HL-60/S4 treated with retinoic acid at 250 ng/mL for 4 days and 3 days (cell line): Measurements from ENCODE around the gene POLG.

Experiments
- in situ Hi-C: fragments of 300-500 bp; cut with MboI; formaldehyde crosslinking; loops from 2 replicates; pipeline ENCODE4 v1.7.0; 2022; ENCODE audit warnings: low sequenced_read_pairs

POLG gene

DNA sequence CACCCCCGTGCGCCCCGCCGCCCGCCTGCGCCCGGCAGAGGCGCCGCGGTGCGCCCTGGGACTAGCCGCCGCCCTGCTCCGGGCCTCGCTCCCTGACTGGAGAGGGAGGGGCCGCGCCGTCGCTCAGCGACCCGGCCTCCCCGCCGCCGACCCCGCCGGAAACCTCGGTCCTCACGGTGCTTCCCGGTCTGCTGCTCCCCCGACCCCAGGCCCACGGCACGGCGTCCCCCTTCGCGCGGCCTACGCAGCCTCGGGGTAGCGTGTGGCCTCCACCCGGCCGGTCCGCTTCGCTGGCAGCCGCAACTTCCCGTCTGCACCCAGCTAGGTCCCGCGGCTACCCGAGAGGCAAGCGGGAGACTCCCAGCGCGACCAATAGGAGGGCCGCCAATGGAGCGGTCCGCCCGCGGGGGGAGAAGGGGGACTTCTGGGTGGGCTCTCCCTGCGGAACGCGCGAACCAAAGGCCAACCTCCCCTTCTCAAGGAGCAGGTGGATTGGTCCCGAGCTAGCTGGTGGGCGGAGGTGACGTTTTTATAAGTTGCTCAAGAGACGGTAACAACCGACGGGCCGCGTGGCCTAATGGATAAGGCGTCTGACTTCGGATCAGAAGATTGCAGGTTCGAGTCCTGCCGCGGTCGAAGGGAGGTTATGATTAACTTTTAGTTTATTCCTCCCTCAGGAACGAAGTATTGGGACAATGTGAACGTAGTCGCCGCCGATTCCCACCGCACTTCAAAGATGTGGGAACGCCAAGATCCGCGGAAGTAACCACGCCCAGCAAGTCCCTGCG is at the start of gene POLG:
Gene POLG, minus strand, starts transcription at position 315 of the 788 bp plus-strand sequence. CDS start 1,070 bp downstream, outside the sequence.
- in situ Hi-C loops = no loop called here

DNA sequence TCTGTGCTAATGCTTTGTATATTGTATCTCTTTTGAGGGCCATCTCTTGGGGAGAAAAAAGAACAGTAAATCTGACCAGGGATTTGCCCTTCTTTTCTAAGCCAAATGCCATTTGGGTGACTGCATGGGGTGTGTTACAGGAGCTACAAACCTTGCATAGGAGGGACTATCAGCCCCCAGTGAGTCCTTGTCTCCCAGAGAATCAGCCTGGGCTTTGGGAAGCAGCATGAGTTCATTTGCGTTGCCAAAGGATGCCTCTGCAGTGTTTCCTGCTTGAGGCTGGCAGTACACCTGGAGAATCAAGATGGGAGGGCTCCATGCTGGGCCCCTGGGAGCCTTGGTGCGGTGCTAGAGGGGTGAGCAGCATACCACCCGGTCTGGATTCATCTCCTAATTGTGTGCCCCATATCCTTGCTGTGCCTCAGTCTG is 49.6 kb upstream of the POLG start:
- in situ Hi-C loops = no loop called here

DNA sequence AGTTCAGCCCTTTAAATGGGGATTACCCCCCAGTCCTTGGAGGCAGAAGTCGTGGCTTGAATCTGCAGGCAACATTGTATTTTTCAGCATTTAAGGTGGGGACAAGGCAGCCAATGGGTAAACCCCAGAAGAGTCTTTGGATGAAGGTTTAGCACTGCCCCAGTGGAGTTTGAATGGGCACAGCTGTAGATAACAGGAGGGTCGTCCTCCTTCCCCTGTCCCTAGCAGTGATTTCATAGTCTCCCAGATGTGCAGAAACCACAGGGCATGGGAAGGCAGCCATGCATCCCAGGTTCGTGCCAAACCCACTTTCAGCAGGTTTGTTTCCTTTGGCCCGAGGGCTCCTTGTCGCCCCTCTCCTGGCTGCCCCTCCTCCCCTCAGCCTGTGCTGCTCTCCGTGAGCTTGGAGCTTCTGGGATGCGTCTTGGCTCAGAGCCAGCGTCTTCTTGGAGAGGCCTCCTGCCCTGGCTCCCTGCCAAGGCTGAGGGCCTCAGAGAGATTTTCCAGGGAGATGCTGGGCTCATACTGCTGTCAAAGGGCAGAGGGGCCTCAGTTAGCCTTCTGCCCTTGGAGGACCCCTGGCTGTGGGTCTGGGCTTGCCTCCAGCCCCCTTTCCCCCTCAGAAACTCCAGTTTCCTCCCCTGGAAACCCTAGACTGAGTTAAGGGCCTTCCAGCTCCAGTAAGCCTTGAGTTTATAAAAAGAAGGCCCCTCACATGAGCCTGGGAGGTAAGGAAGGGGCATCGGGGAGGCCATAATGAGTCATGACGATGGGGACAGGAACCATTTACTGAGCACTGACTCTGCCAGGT is 48.9 kb upstream of the POLG start:
- in situ Hi-C loops = no loop called here

DNA sequence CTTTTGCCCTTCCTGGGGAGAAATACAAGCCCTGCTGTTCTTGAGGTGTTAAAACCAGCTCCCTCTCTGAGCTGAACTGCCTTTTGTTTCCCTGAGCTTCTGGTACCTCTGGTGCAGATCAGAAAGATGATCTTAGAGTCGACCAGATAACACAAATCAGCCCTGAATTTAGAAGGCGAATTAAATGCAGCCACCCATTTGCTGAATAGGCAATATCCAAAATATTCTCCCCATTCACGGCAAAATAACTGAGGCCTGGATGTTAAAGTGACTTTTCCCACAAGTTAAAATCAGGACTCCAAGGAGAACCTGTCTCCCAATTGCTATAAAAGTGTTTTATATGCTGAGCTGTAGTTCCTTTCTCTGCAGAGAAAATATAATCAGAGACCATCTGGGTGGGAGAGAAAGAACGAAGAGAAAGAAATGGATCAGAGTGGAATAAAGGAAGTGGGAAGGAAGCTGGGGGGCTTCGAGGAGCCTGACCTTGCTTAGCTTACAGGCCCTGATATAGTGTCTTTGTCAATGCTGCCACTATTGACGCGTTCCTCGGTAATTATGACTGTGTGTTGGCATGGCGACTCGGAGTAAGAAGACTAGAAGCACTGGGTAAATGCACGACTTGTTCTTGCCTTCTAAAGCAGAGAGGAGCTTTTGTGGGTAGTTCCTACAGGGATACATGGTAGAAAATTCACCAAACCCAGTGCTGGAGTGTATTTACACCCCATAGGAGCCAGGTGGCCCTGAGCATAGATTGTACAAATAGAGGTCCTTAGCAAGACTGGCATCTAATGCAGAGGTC is 47.5 kb upstream of the POLG start:
- in situ Hi-C loops = no loop called here

DNA sequence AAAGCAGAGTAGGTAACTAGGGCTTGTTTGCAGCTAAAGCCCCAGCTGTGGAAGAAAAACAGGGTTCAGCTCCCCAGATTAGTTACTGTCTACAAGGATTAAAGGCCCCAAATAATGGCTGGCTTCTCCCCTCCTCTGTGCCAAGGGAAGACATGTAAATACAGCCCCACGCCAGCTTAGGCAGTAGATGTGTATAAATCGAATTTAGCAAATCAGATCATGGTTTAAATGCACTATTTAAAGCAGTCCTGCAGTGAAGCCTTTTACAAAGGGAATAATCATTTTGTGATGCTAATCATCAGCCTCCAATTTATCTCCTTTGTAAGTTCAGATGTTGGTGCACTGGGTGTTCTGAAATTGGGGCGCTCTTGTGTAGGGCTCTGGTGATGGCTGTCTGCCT is 46.7 kb upstream of the POLG start:
- in situ Hi-C loops = no loop called here

DNA sequence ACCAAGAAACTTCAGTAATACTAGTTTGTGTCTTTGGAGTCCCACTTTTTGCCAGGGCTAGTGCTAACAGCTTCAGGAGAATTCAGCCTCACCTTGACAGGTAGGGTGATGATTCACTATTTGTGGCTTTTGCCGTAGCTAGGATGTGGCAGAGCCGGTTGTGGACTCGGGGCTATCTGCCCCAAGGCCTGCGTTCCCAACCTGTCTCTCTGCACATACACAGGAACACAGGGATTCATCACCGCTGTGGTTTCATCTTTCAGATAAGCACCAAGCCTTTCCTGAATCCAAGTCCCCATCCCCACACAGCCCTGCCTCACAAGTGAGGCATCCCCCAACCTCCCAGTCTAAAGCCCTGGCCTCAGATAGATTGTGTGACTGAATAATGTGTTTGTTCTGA is 45.2 kb upstream of the POLG start:
- in situ Hi-C loops = no loop called here

DNA sequence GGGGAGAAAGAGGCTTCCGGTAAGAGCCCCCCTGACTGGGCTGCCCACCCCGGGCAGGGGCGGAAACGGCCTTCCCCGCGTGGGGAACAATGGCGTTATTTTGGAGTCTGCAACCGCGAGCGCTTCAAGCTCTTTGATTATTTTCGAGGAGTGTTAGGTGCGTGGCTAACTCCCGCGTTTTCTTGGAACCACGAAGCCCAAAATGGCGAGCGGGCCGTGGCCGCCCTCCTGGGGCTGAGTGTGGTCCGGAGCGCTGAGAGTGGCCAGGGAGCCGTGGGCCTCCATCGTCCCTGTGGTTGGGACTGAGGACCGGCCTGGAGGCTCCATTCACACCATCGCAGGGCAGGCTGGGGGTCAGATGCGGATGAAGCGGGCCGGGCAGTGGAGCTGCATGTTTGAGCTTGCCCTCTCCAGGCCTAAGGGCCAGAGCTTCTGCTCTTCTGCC is 44.6 kb upstream of the POLG start:
- in situ Hi-C loops = no loop called here

DNA sequence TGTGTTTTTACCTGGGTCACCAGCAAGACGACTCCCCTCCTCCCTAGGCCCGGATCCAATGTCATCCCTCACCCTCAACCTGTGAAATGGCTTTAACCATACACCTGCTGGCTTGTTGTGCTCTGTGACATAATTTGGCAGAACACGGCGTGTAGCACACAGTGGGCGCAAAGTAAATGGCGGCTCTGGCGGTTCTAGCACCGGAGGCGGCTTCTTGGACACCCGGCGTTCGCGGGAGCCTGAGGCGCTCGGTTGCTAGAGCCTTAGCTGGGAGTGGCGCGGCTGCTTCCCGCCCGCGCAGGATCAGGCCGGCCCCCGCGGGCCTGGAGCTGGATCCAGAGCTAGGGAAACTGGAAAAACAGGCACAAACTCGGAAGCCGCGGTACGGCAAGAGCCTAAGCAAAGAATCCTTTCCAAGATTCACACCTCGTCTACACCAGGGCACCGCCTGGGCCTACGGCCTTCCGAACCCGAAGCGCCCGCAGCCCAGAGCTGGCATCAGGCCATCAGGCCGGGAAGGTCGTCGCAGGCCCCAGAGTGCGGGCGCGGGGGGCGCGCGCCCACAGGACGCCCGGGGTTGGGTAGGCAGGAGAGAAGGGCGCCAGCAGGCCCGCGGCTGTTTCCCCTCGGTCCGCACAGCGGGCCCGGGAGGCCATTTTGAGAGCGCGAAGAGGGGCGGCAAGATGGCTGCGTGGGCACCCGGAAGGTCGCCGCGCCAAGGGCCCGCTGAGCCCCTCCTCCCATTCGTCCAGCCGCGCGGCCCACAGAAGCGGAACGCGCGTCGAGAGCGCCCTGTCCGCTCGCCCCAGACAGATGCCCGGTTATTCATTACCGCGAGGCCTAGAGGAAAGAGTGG is 43.9 kb upstream of the POLG start:
- in situ Hi-C loops = no loop called here

DNA sequence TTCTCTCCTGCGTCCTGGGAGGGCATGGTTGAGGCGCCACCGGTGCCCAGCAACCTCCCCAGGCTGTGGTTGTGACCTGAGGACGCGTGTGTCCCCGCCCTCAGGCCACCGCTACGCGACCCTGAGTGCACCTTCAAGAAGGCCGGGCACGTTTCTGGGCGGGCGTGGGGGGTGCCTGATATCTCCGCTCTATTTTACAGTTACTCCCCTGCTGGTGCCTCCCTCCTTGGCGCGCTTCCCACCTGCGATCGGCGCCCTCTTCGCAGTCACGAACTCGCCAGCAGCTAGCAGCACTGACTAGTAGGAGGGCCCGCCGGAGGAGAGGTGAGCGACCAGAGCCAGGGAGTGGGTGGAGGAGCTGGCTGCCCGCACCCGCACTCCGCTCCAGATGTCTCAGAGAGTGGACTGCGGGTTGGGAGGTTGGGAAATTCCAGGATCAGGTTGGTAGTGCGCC is 43.2 kb upstream of the POLG start:
- in situ Hi-C loops = no loop called here

DNA sequence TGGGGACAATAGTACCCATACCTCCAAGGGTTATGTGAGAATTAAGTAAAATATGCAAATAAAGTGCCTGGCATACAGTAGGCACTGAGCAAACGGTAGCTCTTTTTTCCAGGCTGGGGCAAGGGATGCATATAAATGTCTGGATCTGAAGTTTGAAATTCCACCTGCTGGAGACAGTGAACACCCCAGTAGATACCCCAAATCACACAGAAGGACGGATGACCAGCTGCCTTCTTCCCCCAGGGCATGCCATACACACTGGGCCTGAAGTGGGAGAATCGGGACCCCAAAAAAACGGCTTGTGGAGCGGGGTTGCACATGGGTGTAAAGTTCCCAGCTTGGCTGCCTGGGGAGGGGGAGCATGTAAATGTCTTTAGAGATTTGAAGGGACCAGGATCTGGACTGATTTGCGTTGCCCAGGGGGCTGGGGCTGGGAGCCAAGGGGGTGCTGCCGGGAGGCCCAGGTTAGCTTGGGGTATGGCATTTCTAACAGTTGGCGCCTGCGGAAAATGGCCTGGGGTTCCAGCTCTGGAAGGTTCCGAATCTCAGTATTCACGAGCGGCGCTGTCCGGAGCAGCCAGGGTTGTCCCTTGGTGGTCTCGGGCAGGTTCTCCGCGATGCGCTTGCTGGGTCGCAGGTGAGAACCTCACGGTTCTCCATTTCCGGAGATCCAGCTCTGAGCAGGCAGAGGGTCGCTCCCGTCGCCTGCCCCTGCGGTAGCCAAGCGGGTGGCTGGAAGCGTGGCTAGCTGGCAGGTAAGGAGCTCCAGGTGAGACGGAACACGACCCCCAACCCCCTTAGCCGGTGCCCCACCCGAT is 42.6 kb upstream of the POLG start:
- in situ Hi-C loops = no loop called here

DNA sequence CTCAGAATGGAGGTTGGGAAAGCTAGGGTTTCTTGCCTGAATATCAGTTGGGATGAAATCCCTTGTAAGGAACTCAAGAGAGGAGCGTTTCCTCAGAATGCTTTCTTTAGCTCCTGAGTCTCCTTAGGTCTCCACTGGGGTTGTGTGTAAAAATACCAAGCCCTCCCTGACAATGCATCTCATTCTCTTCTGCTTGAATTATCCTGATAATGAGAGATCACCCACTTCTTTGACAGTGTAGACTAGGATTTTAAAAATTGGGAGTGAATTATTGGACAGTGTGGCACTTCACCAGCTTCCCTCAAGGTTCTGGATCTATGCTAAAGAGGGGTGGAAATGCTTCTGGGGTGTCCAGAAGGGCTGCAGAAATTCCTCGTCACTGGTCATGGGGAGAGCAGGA is 41.8 kb upstream of the POLG start:
- in situ Hi-C loops = no loop called here

DNA sequence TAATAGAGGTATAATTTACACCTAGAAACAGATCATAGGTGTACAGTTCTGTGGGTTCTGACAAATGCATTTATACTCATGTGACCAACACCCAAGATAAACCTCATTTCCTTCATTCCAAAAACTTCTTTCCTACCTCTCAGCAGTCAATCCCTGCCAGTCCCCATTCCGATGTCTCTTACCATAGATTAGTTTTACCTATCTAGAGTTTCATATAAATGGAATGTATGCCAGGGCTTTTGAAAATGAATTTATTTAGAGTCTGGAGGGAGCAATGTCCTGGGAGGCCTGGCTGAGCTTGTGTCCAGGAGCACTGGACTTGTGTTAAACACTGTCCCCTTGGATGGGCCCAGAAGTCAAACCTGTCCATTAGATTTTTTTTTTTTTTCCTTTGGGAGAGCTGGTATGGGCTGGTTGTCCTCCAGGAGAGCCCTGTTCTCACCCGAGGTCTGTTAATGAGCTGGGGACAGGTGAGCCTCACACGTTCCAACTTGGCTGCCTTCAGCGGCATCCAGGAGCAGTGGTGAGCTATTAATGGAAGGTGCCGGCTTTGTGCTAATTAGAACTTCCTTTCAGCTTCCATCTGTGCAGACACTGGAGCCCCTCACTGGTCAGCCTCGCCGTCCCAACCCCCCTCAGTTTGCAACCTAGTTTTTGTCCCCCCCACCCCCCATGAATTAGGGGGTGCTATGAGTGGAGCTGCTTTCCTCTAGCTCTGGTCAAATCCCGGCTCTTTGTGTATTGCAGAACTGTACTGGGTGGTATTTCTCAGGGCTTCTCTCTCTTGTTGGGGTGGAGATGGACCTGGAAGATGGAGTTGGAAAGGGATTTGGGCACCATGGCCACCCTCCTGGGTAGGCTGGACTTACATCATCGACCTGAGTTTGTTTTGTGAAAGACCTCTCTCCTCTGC is 40.7 kb upstream of the POLG start:
- in situ Hi-C loops = no loop called here

DNA sequence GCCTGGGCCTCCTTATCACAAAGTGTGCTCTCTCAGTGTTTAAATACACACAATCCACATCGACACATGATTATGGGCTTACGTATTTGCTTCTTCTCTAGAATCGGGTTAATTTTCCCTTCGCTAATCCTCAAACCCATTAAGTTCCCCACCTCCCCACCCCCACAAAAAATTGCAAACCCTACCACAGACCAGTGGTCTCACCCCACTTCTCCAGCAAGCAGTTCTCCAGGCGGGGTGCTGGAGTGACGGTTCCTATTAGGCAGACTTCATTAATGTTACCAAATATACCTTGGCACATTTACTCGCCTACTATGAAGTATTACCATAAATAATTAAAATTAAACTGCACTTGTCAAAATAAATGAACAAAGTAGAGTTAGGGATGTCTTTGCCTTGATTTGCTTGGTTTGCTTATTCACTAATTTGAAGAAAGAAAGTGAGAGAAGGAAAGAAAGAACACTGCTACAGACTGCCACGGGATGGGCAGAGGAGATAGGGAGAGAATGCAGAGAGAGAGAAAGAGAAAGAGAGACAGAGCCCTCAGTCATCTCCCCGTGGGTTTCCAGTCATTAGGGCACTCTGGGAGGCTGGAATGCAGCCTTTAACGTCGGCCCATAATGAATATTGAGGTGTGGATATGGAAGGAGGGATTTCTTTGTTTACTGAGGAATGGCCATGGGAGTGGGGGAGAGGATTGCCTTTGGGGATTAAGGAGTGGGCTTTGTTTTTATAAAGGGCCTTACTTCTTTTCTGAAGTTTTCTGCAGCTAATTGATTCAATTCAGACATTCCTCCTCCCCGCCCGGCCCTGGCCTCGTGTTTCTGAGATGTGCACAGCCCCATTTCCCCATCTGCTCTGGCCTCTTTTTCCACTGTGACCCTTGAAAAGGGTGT is 39.7 kb upstream of the POLG start:
- in situ Hi-C loops = no loop called here

DNA sequence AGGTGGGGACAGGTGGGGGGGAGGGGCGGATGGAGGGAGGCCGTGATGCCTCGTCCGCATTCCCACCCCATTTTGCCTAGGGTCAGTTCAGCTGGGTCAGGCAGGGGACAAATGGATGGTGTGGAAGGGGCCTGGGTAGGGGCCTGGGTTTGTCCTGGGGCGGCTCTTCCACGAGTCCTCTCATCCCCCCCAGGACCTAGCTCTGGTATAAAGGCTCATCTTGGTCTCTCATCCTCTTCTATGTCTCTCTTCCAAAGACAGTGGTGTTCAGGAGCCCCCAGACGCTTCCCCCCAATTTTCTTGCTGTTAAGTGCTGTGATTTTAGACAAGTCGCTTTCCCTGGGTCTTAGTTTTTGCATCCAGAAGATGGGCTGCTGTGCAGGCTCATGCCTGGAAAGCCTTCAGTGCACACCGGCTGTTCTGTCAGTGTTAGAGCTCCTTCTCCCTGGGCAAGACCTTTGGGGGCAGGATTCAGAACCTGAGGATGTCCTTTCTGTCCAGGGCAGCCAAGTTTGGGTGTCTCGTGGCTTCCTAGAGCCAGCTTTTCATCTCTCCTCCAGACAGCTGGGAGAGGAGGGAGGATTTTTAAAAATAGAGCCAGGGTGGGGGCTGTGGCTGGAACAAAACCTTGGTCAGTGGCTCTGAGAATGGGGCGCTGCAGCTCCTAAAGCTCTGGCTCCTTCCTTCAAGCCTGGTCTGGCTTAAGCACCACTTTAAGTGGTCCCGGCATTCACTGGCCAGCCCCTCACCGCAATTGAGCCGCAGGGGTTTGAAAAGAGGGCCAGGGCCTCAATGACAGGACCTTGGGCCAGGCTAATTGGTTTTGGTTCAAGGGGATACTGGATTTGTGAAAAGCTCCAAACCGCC is 37.7 kb upstream of the POLG start:
- in situ Hi-C loops = no loop called here

DNA sequence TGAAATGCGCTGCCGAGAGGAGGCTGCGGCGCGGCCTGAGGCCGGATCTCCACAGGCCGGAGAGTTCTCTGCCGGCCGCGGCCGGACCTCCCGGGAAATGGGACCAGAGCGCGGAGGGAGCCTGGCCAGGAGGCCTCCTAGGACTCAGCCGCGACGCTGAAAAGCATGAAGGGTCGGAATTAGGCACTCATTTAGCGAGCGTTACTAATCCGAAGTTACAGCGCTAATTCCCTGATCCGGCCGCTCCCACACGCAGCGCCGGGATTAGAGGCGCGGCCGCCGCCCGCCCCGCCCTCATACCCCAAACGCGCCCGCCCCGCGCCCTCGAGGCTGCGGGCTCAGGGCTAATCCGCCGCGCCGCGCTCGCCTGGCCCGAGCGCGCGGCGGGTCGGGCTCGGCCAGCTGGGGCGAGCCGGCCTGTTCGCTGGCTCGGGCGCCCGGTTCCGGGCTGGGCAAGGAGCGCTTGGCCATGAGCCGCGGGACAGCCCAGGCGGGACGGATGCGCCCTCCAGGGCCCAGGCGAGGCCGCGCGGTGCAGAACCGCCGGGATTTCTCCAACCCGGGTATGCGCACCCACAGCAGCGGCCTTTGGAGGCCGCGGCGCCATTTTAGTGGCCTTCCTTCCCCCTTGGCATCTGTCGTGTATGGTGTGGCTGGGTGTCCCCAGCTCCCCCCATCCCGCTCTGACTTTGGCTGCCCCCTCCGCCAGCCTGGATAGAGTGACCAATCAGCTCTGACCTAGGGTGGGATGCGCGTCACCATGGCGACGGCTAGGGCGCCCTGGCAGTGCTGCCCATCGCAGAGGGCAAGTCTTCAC is 36.8 kb upstream of the POLG start:
- in situ Hi-C loops = no loop called here

DNA sequence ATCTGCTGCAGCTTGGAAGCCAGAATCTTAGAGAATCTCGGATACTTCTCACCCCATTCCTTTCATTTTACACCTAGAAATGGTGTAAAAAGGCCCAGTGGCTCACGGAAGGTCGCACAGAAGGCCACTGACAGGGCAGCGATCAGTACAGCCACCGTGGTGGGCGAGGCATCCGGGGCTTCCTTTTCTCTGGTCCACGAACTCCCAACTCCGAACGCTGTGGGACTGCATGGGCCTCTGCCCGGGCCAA is 36.3 kb upstream of the POLG start:
- in situ Hi-C loops = no loop called here
